ENCODE data around the gene UCMA. TPM values are rescaled to one million over a fixed set of nuclear protein-coding genes. Genes with fewer than 3 reads are reported as not detected.

UCMA gene
- total RNA-seq, 4 donors from 2014 or later = not detected

GRCh38 chr10:13233358-13233757 lies 816 bp downstream of the UCMA start:
- intact Hi-C loops (cut with DNase I) = no loop called here
- TF ChIP-seq CTCF (IDR thresholded peaks at IDR 0.05) (no peak), POLR2A (IDR thresholded peaks at IDR 0.05) (no peak)
- H3K4me3 ChIP-seq = no peak overlapping the region
- no peak overlapping the region for H3K27ac ChIP-seq
- no peak for DNase-seq
- no peaks in the 10 kb centered on the region for H3K36me3 ChIP-seq
- H3K27me3 ChIP-seq = peaks cover 0 to 31% (median 0%) of the 10 kb centered on the region in 4 donors
- H3K4me1 ChIP-seq = no peaks in the 10 kb centered on the region
- 45 to 64% methylated on average over 4 to 5 of the region's 14 CpGs for WGBS, 2 donors
- H3K9me3 ChIP-seq = no peaks in the 10 kb centered on the region

DNA sequence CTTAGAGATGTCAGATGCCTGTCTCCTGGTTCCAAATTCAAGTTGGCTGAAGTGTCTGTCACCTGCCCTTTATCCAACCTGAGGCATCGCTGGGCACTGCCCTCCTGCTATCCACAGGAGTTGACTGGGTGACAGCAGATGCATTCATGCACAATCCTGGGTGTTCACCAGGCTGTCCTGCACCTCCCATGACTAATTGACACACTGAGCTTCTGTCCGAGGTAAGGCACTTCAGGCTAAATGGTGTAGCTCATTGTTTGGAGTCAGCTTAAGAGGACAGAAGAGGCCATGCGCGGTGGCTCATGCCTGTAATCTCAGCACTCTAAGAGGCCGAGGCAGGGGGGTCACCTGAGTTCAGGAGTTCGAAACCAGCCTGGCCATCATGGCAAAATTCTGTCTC lies 2.4 kb downstream of the UCMA start:
- no peak for DNase-seq
- intact Hi-C loops (cut with DNase I) = no loop called here
- TF ChIP-seq POLR2A (IDR thresholded peaks at IDR 0.05) (no peak), CTCF (IDR thresholded peaks at IDR 0.05) (no peak)
- WGBS, 2 donors = 71 to 80% methylated on average over 1 to 5 of the region's 6 CpGs
- Histone ChIP-seq H3K4me1 (no peaks in the 10 kb centered on the region), H3K9me3 (no peaks in the 10 kb centered on the region), H3K27ac (no peak overlapping the region), H3K4me3 (no peak overlapping the region), H3K27me3 (peaks cover 0 to 28% (median 0%) of the 10 kb centered on the region in 4 donors), H3K36me3 (no peaks in the 10 kb centered on the region)

DNA sequence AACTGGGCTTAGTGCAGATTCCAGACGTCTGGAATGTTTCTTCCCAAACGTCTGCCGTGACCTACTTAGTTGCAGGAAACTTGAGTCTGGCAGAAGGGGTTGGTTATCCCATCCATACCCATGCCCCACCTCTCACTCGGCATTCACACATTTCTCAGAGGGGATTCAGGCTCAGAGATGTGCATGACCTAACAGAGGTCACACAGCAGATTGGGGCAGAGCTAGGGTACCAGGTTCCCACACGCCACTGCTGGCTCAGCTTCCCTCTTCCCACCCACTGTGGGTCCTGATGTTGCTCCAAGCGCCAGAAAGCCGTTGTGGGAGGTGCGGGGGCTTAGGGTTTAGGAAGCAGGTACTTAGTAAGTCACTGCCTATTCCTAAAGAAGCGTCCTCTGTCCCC lies 3.0 kb downstream of the UCMA start:
- no peak for DNase-seq
- intact Hi-C loops (cut with DNase I) = no loop called here

DNA sequence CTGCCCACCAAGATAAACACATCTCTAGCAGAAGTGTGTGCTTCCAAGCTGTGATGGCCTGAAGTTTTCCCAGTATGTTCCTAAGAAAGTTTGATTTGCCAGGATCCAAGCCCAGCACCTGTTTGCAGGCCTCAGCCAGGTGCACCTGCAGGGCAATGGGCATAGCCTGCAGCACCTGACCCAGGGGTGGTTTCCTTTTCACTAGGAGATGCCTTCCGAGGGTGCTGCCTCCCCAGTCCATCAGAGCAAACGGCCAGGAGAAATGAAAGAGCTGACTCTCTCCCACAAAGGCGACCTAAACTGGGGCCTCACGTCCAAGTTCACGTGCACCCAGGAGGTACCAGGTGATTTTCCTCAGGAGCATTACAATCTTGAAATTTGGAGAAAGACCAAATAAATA lies 7.1 kb downstream of the UCMA start:
- H3K36me3 ChIP-seq = no peaks in the 10 kb centered on the region
- H3K4me3 ChIP-seq = no peak overlapping the region
- no peak for TF ChIP-seq CTCF (IDR thresholded peaks at IDR 0.05)
- no peak for TF ChIP-seq POLR2A (IDR thresholded peaks at IDR 0.05)
- no peaks in the 10 kb centered on the region for H3K9me3 ChIP-seq
- no peak for DNase-seq
- H3K27me3 ChIP-seq = no peaks in the 10 kb centered on the region
- no peaks in the 10 kb centered on the region for H3K4me1 ChIP-seq
- no peak overlapping the region for H3K27ac ChIP-seq
- WGBS, 2 donors = 70% methylated on average over 4 of the region's 5 CpGs; no CpG with 5 or more reads in 1 of the 2 donors
- intact Hi-C loops (cut with DNase I) = no loop called here

More for the DNA sequence above, 3.0 kb downstream of the UCMA start:
- no peaks in the 10 kb centered on the region for H3K4me1 ChIP-seq
- WGBS, 2 donors = 55 to 65% methylated on average over 7 to 9 of the region's 9 CpGs
- H3K9me3 ChIP-seq = no peaks in the 10 kb centered on the region
- TF ChIP-seq POLR2A (IDR thresholded peaks at IDR 0.05) (no peak), CTCF (IDR thresholded peaks at IDR 0.05) (no peak)
- no peak overlapping the region for H3K27ac ChIP-seq
- no peak overlapping the region for H3K4me3 ChIP-seq
- H3K27me3 ChIP-seq = peaks cover 0 to 25% (median 0%) of the 10 kb centered on the region in 4 donors
- no peaks in the 10 kb centered on the region for H3K36me3 ChIP-seq

DNA sequence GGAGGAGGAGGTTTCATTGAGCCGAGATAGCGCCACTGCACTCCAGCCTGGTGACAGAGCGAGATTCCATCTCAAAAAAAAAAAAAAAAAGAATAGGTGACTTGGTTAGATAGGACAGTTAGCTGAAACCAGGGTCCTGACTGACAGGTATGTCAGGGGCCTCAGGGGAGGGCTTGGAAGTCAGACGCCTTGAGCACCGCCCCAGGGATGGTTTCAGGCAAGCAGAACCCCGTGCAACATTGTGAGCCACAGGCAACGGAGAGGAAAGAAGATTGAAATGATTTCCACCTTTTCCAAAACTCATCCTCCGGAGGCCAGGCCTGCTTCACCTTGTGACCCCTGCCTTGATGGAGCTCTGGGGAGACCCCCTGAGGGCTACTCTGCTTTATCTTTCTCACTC lies 8.6 kb downstream of the UCMA start:
- H3K27ac ChIP-seq = no peak overlapping the region
- DNase-seq = no peak
- 88 to 89% methylated on average over 8 of the region's 8 CpGs for WGBS, 2 donors
- no peak overlapping the region for H3K4me3 ChIP-seq
- H3K4me1 ChIP-seq = peaks cover 0 to 5% (median 0%) of the 10 kb centered on the region in 3 donors
- H3K9me3 ChIP-seq = no peaks in the 10 kb centered on the region
- no peaks in the 10 kb centered on the region for H3K36me3 ChIP-seq
- TF ChIP-seq CTCF (IDR thresholded peaks at IDR 0.05) (no peak), POLR2A (IDR thresholded peaks at IDR 0.05) (no peak)
- intact Hi-C loops (cut with DNase I) = no loop called here
- H3K27me3 ChIP-seq = no peaks in the 10 kb centered on the region
